ENCODE data around the gene DIP2B. TPM values are rescaled to one million over a fixed set of nuclear protein-coding genes. Genes with fewer than 3 reads are reported as not detected.

The DIP2B gene
- total and polyA plus RNA-seq, 9 donors: 7.2 to 33.3 (median 19.2) TPM

GRCh38 chr12:50672158-50672557 is 167.4 kb downstream of the DIP2B start:
- Histone ChIP-seq H3K4me3 (no peak overlapping the region), H3K27me3 (no peaks in the 10 kb centered on the region), H3K4me1 (ENCODE audit: insufficient read depth) (no peaks in the 10 kb centered on the region), H3K9me3 (no peaks in the 10 kb centered on the region), H3K36me3 (no peaks in the 10 kb centered on the region), H3K27ac (no peak overlapping the region)
- TF ChIP-seq EP300 (IDR thresholded peaks at IDR 0.05) (no peak), CTCF (IDR thresholded peaks at IDR 0.05) (no peak), POLR2A (IDR thresholded peaks at IDR 0.05) (no peak)
- WGBS, 3 donors: 91 to 92% (median 91%) methylated on average over 3 of the region's 3 CpGs
- DNase-seq: no peak
- intact Hi-C loops (cut with DNase I): no loop called here

- Histone ChIP-seq H3K4me1 (ENCODE audit: insufficient read depth) (no peaks in the 10 kb centered on the region), H3K27ac (no peak overlapping the region), H3K36me3 (no peaks in the 10 kb centered on the region), H3K9me3 (no peaks in the 10 kb centered on the region), H3K4me3 (no peak overlapping the region), H3K27me3 (no peaks in the 10 kb centered on the region)
- DNase-seq: no peak
- intact Hi-C loops (cut with DNase I): no loop called here
- WGBS, 3 donors: 52 to 71% (median 53%) methylated on average over 4 of the region's 4 CpGs
- no peak for TF ChIP-seq EP300 (IDR thresholded peaks at IDR 0.05)
- no peak for TF ChIP-seq POLR2A (IDR thresholded peaks at IDR 0.05)
- TF ChIP-seq CTCF (IDR thresholded peaks at IDR 0.05): no peak
These were observed 172.0 kb downstream of the DIP2B start for GRCh38 chr12:50676756-50677155.

- Histone ChIP-seq H3K27me3 (no peaks in the 10 kb centered on the region), H3K36me3 (no peaks in the 10 kb centered on the region), H3K27ac (no peak overlapping the region), H3K4me1 (ENCODE audit: insufficient read depth) (no peaks in the 10 kb centered on the region), H3K9me3 (no peaks in the 10 kb centered on the region), H3K4me3 (no peak overlapping the region)
- DNase-seq: no peak
- TF ChIP-seq EP300 (IDR thresholded peaks at IDR 0.05) (no peak), POLR2A (IDR thresholded peaks at IDR 0.05) (no peak), CTCF (IDR thresholded peaks at IDR 0.05) (no peak)
- WGBS, 3 donors: 20 to 35% (median 32%) methylated on average over 3 of the region's 3 CpGs
- intact Hi-C loops (cut with DNase I): no loop called here
These were observed 173.1 kb downstream of the DIP2B start for GRCh38 chr12:50677858-50678257.

GRCh38 chr12:50678650-50679365 is 174.0 kb downstream of the DIP2B start:
- DNase-seq: no peak
- Histone ChIP-seq H3K4me3 (no peak overlapping the region), H3K27ac (no peak overlapping the region), H3K36me3 (no peaks in the 10 kb centered on the region), H3K9me3 (no peaks in the 10 kb centered on the region), H3K4me1 (ENCODE audit: insufficient read depth) (no peaks in the 10 kb centered on the region), H3K27me3 (no peaks in the 10 kb centered on the region)
- intact Hi-C loops (cut with DNase I): no loop called here
- WGBS, 3 donors: 68 to 79% (median 69%) methylated on average over 4 of the region's 4 CpGs
- TF ChIP-seq CTCF (IDR thresholded peaks at IDR 0.05) (no peak), EP300 (IDR thresholded peaks at IDR 0.05) (no peak), POLR2A (IDR thresholded peaks at IDR 0.05) (no peak)

All from ovary (tissue), 9 donors.